Activated T-helper 2 cell treated with anti-CD3 and anti-CD28 coated beads, Interferon-gamma antibody, Interleukin-2, Interleukin-4, amounts not matched to agents 10 μg/mL and 5 μg/mL and 100 μg/mL, durations not matched to agents 14 hours and 24 hours and 36 hours (primary cell): ENCODE measurements around the gene ABCA4. TPM values are rescaled to one million over a fixed set of nuclear protein-coding genes. Genes with fewer than 3 reads are reported as not detected.

ENCODE experiments used
- DNase-seq: peaks from one replicate; pipeline ENCODE4 v3.0.0; 2021; ENCODE audit warnings: low spot score
- H3K27ac Mint-ChIP-seq: one replicate; pipeline ENCODE4 v1.8.0; 2021; ENCODE audit warnings: mixed read lengths
- H3K27me3 Mint-ChIP-seq: one replicate; pipeline ENCODE4 v1.8.0; 2021; ENCODE audit warnings: low read depth, mixed read lengths
- H3K36me3 Mint-ChIP-seq: one replicate; pipeline ENCODE4 v1.8.0; 2021; ENCODE audit warnings: low read depth, mixed read lengths
- H3K4me1 Mint-ChIP-seq: one replicate; pipeline ENCODE4 v1.8.0; 2021; ENCODE audit warnings: low read depth, mixed read lengths
- H3K4me3 Mint-ChIP-seq: one replicate; pipeline ENCODE4 v1.8.0; 2021; ENCODE audit warnings: low read depth, mild to moderate bottlenecking, moderate library complexity, mixed read lengths
- H3K9me3 Mint-ChIP-seq: one replicate; pipeline ENCODE4 v1.8.0; 2021; ENCODE audit warnings: mixed read lengths
- intact Hi-C: fragments of 100-400 bp; cut with micrococcal nuclease; formaldehyde crosslinking; loops from one replicate; pipeline ENCODE4 v1.15.1; 2023
- total RNA-seq: library from RNA; stranded (reverse); gene quantifications from 2 replicates; pipeline ENCODE4 v1.2.3, GENCODE V29; 2022

The ABCA4 gene
- total RNA-seq, 1 donor from 2014 or later: not detected

DNA sequence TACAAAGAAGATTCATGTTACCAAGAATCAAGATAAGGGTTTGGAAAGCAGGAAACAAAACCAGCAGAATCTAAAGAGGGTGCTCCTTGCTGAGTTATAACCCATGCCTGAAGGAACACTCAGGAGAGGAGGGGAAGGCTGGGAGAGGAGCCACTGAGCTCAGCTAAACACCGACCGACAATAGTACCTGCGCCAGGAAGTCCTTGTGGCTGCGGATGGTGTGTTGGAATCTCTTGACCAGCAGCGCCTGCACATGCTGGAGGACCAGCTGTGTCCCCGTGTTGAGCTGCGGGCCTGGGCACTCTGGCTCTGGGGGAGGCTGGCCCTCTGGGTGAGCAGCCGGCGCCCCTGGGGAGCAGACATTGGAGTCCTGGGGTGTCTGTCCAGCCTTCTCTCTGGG, 89.4 kb downstream of the ABCA4 start:
- intact Hi-C loops: no loop called here
- H3K9me3 Mint-ChIP-seq: no peaks in the 10 kb centered on the region
- no peak overlapping the region for H3K4me3 Mint-ChIP-seq
- peaks cover 11% of the 10 kb centered on the region for H3K27me3 Mint-ChIP-seq
- H3K27ac Mint-ChIP-seq: no peak overlapping the region
- DNase-seq: no peak
- peaks cover 7% of the 10 kb centered on the region for H3K4me1 Mint-ChIP-seq
- no peaks in the 10 kb centered on the region for H3K36me3 Mint-ChIP-seq

DNA sequence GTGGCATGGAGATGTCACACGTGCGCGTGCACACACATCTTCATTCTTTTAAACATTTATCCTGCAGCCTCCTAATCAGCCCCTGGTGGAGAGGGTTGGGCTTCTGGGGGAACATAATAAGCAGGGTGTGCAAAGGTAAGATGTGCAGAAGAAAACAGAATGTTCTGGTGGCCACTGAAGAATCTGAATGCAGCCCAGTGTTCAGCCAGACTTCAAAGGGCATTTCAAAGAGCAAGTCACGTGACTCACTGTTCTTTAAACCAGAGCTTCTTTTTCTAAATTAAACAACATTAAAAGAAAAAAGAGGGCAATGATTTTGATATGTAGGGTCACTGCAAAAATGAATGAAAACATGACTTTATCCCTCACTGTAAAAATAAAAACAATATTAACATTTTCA, 89.8 kb downstream of the ABCA4 start:
- no peak for DNase-seq
- intact Hi-C loops: no loop called here
- H3K27ac Mint-ChIP-seq: no peak overlapping the region
- H3K9me3 Mint-ChIP-seq: no peaks in the 10 kb centered on the region
- no peak overlapping the region for H3K4me3 Mint-ChIP-seq
- no peaks in the 10 kb centered on the region for H3K36me3 Mint-ChIP-seq
- peaks cover 11% of the 10 kb centered on the region for H3K27me3 Mint-ChIP-seq
- peaks cover 7% of the 10 kb centered on the region for H3K4me1 Mint-ChIP-seq

DNA sequence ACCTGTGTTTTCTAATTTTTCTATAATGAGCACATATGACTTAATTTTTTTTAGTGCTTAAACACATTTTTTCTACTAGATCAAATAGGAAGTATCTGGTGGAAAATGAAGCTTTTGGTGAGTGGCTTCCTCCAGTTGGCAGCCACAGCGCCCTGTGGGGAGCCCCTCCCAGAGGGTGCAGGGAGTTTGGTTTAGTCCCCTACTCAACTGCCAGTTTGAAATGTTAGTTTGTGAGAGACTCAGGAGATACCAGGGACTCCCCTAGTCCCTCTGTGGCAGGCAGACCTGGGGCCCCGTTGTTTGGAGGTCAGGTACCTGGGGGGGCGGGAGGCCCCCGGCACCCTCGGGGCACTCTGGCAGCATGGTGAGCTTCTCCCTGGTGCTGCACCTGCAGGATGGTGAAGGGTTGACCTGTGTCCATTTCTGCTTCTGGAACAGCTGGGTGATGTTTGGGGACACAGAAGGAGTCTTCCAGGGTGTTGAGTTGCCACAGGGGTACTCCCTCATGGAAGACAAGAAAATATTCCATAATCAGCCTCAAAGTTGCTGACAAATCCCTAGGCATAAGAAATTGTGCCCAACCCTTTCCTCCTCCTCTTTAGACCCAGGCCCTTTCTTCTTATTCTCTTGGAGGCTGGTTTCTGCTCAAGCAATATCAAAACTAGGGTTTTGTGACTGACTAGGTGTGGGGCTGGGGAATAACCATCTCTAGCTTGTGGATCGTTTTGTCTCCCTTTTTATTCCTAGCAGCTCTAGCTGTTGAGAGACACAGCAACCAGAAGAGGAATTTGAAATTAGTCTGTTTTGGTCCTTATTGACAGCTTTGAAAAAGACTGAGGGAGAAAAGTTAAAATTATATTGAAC, 91.6 kb downstream of the ABCA4 start:
- Mint-ChIP-seq H3K36me3 (no peaks in the 10 kb centered on the region), H3K9me3 (no peaks in the 10 kb centered on the region), H3K4me3 (no peak overlapping the region), H3K27ac (no peak overlapping the region), H3K4me1 (peaks cover 2% of the 10 kb centered on the region), H3K27me3 (peaks cover 22% of the 10 kb centered on the region)
- no peak for DNase-seq
- intact Hi-C loops: no loop called here

DNA sequence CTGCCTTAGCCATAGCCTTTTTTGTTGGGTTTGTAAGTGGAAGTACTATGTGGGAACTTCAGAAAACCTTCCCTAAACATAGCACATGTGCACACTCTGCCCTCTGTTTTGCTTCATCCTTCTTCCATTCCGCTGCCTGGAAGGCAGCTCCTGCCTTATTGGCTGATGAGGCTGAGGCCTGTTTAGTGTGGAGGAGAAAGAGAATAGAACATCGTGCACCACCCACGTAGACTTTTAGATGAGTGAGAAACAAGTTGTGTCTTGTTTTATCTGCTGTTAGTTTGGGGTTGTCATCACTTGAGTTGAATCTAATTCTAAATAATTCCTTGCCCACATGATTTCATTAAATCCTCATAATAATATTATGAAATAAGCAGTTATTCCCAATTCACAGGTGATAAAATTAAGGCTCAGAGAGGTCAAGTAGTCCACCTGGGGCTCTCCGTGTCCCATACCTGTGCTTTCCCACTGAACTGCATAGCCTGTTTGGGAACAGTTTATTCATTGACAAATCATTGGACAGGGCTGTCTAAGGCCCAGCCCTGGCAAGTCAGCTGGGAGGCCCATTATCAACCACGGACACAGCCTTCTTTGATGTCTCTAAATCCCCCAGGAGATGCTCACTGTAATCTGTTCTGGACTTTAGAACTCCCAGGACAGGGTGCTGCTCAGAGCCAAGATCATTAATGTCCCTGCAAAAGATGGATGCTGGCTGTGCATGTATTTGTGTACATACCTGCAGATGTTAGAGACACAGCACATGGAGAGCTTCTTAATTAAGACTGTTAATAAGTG, 93.0 kb downstream of the ABCA4 start:
- Mint-ChIP-seq H3K36me3 (no peaks in the 10 kb centered on the region), H3K27ac (no peak overlapping the region), H3K4me3 (no peak overlapping the region), H3K9me3 (no peaks in the 10 kb centered on the region), H3K27me3 (peaks cover 21% of the 10 kb centered on the region), H3K4me1 (peaks cover 2% of the 10 kb centered on the region)
- no peak for DNase-seq
- intact Hi-C loops: no loop called here

DNA sequence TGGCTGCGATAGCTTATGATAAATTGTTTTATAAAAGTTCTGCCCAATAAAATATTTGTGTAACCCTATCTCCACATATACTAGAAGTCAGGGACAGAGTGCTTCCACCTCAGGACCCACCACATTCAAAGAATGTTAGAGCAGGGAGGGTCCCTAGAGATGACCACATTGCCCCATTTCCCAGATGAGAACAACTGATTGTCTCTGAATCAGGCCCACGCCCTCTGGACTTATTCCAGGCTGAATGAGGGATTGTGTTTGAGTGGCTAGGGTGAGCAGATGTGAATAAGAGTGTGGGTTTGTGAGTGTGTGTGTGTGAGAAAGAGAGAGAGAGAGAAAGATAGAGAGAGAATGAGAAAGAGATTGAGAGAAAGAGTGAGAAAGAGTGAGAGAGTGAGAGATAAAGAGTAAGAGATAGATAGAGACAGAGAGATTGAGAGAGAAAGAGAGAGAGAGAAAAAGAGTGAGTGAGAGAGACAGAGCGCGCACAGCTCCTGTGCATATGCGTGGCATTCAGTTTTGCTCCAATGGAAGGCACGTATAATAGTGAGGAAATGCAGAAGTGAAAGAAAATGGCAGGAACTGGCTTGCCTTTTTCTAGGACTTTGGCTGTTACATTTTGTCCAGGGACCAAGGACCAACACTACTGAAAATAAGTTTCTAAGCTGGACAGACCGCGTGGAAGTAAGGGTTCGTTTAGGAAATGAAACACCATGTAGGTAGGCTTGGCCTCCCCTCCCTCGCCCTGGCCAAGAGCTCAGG, 94.1 kb downstream of the ABCA4 start:
- H3K36me3 Mint-ChIP-seq: no peaks in the 10 kb centered on the region
- H3K4me3 Mint-ChIP-seq: no peak overlapping the region
- no peak overlapping the region for H3K27ac Mint-ChIP-seq
- peaks cover 16% of the 10 kb centered on the region for H3K27me3 Mint-ChIP-seq
- peaks cover 7% of the 10 kb centered on the region for H3K4me1 Mint-ChIP-seq
- DNase-seq: no peak
- intact Hi-C loops: no loop called here
- no peaks in the 10 kb centered on the region for H3K9me3 Mint-ChIP-seq

DNA sequence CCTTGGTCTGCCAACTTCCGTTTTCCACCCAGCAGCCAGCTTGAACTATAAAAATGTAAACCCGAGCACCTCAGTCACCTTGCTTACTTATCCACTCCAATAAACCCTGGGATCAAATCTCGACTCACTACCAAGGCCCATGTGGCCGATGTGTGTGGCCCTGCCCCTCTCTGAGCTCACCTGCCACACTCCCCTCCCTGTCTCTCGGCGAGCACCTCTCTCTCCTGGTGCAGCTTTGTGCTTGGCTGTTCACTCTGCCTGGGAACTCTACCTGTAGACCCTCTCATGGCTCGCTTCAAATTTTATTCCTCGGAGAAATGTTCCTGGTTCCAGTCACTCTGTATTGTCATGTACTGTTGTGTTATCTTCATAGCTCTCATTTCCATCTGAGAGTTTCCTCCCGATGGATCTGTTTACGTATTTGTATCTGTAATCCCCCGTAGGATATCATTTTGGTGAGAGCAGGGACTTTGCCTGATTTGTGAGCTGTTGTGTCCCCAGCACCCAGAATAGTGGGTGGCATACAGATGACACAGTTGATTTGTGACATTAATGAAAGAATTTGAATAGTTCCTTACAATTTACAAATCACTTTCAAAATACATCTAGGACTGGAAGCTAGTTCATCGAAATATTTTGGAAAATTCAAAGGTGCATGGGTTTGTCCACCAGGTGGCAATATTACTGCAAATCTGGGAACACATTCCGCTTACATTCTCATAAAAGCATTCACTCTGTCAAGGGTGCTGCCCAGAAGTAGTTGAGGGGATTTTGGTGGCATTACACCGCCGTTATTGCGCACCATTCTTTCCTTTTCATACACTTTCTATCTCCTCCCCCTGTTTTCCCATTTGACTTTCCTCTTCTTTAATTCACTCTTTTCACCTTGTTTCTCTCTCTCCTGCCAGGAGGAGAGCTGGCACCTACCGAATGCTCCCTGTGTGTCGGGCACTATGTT, 95.3 kb downstream of the ABCA4 start:
- intact Hi-C loops: no loop called here
- Mint-ChIP-seq H3K9me3 (no peaks in the 10 kb centered on the region), H3K4me1 (peaks cover 5% of the 10 kb centered on the region), H3K4me3 (no peak overlapping the region), H3K36me3 (no peaks in the 10 kb centered on the region), H3K27me3 (peaks cover 16% of the 10 kb centered on the region), H3K27ac (no peak overlapping the region)
- DNase-seq: no peak

DNA sequence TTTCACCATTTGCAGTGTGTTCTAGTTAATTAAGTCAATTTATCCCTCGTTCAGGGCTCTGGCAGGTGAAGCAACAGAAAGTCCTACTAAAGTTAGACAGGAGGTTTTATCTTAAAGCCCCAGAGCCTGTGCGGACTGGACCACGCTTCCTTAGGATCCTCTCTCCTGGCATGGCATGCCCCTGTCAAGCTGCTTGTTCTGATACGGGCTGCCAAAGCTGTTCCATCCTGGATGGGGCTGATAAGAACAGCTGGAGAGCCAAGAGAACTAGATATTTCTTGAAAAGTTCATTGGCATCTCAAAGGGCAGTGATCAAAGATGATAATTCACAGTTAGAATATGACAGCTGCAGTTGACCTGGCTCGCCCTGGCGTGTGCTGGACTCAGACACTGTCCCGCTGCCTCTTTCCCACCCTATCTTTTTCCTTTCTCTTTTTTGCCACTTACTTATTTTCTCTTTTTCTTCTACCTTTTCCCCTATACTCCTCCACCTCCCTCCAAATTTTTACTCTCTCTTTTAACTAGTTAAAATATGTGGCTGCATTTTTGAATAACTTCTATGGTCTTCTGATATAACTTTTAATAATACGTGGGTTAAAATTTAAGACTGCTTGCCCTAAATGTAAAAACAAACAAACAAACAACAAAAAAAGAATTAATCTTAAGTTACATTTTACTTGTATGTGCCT, 96.7 kb downstream of the ABCA4 start:
- intact Hi-C loops: no loop called here
- H3K27ac Mint-ChIP-seq: no peak overlapping the region
- peaks cover 16% of the 10 kb centered on the region for H3K27me3 Mint-ChIP-seq
- no peaks in the 10 kb centered on the region for H3K9me3 Mint-ChIP-seq
- H3K4me1 Mint-ChIP-seq: peaks cover 5% of the 10 kb centered on the region
- no peak overlapping the region for H3K4me3 Mint-ChIP-seq
- H3K36me3 Mint-ChIP-seq: no peaks in the 10 kb centered on the region
- DNase-seq: no peak

DNA sequence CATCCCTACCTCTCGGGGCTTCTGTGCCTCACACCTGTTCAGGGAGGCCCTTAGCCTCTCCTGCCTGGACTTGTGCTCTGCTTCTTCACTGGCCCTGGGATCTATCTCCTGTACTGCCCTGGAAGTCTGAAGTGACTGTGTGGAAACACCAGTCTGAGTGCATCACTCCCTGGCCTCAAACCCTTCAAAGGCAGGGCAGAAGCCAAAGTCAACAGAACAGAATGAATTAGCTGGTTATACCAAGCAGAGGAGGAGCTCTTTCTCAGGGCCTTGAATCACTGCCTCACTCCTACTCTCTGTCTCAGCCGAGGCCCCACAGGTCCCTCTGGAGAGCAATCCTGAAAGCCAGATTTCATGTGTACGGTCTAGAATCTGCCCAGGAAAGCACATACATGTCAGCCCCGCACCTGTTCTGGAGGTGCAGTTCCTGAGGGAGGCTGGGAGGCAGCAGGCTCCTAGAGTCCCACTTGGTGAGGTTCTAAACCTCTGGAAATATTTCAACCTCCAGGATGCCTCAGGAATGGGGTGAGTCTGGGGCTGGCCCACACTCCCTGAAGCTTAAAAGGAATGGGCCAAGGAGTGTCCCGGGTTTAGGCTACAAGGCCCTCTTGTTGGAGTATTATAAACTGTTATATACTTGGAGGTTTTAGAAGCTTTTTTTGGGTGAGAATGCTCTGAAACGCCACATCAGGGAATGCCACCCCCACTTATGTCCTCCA, 98.3 kb downstream of the ABCA4 start:
- peaks cover 15% of the 10 kb centered on the region for H3K27me3 Mint-ChIP-seq
- intact Hi-C loops: no loop called here
- H3K36me3 Mint-ChIP-seq: no peaks in the 10 kb centered on the region
- no peak for DNase-seq
- no peaks in the 10 kb centered on the region for H3K9me3 Mint-ChIP-seq
- H3K4me1 Mint-ChIP-seq: peaks cover 12% of the 10 kb centered on the region
- H3K4me3 Mint-ChIP-seq: no peak overlapping the region
- H3K27ac Mint-ChIP-seq: no peak overlapping the region

DNA sequence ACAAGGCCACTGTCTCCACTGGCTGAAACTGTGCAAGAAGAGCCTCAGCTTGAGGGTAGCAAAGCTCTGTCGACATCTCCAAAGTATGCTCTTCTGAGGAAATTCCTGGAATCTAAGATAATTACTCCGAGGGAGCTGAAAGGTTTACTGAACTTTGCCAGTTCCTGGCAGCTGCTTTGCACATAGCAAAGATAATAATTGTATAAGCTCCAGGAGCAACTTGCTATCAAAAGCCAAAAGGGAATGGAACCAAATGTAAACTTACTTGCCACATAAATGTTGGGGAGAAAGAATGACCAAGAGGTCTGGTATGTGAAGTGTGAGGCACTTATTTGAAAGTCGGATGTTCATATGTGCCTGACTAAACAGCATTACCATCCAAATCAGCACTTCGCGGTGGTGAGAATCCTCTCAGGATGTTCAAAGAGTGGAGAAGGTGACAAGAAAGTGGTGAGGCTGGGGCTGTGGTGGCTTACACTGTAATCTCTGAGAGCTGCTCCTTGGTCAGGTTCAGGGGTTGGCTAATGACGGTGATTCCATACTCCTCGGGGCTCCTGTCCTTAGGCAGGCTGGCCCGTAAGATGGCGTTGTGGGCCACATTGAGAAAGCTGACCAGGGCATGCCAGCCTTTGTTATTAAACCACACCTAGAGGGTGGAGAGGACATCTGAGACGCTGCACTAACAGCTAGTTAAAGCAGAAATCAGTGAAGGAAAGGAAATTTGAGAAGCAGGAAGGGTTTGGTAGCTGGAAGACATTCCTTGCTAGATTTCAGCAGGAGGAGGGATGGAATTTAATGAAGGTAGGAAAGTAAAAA, 100.0 kb downstream of the ABCA4 start:
- H3K9me3 Mint-ChIP-seq: no peaks in the 10 kb centered on the region
- peaks cover 13% of the 10 kb centered on the region for H3K27me3 Mint-ChIP-seq
- no peak overlapping the region for H3K4me3 Mint-ChIP-seq
- peaks cover 27% of the 10 kb centered on the region for H3K4me1 Mint-ChIP-seq
- no peak for DNase-seq
- no peaks in the 10 kb centered on the region for H3K36me3 Mint-ChIP-seq
- intact Hi-C loops: no loop called here
- no peak overlapping the region for H3K27ac Mint-ChIP-seq

DNA sequence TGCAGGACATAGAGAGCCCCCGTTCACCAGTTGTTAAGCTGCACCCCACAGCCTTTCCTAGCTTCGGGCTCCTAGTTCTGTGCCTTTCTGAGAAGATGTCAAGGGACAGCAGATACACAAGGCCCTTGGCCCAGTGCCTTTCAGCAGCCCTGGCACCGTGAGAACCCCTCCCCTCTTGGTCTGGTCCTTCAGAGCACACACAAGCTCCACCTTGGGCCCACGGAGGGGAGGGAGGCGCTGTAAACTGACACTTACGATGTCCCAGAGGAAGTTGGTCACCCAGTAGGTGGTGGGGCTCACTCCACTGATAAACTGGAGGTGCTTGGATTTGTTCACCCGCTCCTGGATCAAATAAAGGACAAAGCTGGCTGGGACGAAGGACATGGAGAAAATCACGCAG, 101.6 kb downstream of the ABCA4 start:
- DNase-seq: no peak
- H3K36me3 Mint-ChIP-seq: no peaks in the 10 kb centered on the region
- no peaks in the 10 kb centered on the region for H3K27me3 Mint-ChIP-seq
- H3K4me3 Mint-ChIP-seq: no peak overlapping the region
- no peaks in the 10 kb centered on the region for H3K9me3 Mint-ChIP-seq
- intact Hi-C loops: loop anchor here (5.0 kb wide), 1 partner anchor 107 kb away; no protein-coding TSS in a partner anchor
- peaks cover 27% of the 10 kb centered on the region for H3K4me1 Mint-ChIP-seq
- no peak overlapping the region for H3K27ac Mint-ChIP-seq
